8988T (cell line): Measurements from ENCODE around the gene CYP1A2.

ENCODE experiments used
- DNase-seq: peaks from one replicate; pipeline ENCODE4 v3.0.0; 2011

CYP1A2 gene

DNA sequence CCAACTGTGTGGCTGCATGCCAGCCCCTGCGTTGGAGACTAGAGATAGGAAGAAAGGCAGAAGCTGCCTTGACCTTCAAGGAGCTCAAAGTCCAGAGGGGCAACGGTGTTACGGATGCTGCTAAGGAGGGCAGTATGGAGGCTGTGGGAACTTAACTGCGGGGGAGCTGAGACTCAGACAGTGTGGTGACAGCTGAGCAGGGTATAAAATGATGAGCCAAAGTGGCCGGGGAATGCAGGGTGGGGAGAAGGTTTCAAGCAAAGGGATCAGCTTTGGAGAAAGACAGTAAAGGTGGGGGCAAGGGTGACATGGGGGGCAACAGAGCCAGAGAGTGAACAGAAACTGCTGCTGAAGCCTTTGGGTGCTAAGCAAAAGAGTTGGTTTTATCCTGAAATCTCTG lies 6.2 kb upstream of the CYP1A2 start:
- DNase-seq = no peak

DNA sequence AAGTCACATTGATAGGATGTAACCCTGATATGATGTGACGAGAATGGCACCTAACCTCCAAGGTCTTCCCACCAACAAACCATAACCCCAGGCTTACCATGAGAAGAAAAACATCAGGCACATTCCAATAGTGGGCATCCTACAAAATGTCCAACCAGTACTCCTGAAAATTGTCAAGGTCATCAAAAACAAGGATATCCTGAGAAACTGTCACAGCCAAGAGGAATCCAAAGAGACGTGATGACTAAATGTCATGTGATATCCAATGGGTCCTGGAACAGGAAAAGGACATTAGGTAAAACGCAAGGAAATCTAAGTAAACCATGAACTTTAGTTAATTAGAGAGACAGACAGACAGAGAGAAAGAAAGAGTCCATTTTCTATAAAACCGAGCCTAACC lies 2.3 kb upstream of the CYP1A2 start:
- DNase-seq = no peak

DNA sequence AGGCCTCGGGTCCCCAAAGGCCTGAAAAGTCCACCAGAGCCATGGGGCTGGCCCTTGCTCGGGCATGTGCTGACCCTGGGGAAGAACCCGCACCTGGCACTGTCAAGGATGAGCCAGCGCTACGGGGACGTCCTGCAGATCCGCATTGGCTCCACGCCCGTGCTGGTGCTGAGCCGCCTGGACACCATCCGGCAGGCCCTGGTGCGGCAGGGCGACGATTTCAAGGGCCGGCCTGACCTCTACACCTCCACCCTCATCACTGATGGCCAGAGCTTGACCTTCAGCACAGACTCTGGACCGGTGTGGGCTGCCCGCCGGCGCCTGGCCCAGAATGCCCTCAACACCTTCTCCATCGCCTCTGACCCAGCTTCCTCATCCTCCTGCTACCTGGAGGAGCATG lies 1.2 kb downstream of the CYP1A2 start:
- no peak for DNase-seq

DNA sequence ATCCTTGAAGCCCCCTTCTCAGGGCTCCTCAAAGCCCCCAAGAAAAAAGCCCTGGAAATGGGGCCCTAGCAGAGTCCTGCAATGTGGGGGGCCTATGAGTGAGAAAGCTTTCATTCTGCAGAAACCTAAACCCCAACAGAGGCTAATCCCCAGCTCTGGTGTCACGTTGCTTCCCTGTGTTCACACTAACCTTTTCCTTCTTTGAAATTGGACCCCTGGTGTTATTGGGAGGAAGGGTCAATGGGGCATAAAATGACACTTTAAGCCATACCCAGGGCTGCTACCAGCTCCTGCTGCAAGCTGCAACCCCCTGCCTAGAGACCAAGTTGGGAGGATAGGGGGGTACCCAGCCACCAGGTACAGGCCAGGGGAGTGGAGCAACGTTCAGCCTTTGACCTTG lies 2.1 kb downstream of the CYP1A2 start:
- no peak for DNase-seq

DNA sequence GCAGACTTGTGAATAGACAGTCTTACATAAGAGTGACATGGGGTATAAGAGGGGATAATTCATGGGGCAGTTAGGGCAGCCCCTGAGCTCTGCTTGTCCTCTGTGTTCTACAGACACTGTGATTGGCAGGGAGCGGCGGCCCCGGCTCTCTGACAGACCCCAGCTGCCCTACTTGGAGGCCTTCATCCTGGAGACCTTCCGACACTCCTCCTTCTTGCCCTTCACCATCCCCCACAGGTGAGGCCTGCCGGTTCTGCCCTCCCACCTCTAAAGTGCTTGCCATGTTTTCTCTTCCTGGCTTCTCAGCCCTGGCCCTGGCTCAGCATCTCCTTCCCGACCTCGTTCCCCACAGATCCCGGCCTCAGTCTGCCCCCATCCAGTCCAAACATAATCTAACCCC lies 3.4 kb downstream of the CYP1A2 start:
- DNase-seq = no peak

- no peak for DNase-seq
Observed at GRCh38 chr15:74752531-74752930, 3.9 kb downstream of the CYP1A2 start.

- no peak for DNase-seq
Observed at GRCh38 chr15:74754593-74755215, 6.1 kb downstream of the CYP1A2 start.

GRCh38 chr15:74758736-74759135 lies 10.1 kb downstream of the CYP1A2 start:
- DNase-seq = no peak

- no peak for DNase-seq
Observed at GRCh38 chr15:74762791-74763150, 14.1 kb downstream of the CYP1A2 start.

- no peak for DNase-seq
Observed at GRCh38 chr15:74763416-74763815, 14.8 kb downstream of the CYP1A2 start.

GRCh38 chr15:74767167-74768098 lies 18.8 kb downstream of the CYP1A2 start:
- no peak for DNase-seq

DNA sequence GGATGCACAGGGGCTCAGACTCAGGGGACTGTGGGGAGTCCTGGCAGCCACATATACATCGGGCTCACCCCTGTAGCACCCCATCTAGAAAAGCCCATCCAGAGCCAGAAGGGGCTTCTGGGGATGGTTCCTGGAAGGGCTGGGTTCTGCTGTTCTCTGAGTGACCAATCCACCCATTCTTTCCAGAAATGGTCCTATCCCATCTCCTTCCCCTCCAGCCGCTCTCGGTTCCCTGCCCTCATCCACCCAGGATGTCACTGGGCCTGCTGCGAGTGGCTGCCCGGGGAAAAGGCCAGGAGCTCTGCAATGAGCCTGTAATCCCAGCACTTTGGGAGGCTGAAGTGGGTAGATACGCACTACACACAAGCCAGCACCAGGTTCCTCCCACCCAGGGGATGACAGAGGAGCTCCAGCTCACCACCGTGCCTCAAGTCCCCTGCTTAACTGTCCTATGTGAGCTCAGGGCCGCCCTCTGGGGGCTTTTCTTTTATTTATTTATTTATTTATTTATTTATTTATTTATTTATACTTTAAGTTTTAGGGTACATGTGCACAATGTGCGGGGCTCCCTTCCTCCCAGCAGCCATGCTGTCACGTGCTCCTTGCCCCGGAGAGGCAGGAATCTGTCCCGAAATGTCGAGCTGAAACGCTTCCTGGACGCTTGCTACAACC lies 19.6 kb downstream of the CYP1A2 start:
- DNase-seq = no peak

DNA sequence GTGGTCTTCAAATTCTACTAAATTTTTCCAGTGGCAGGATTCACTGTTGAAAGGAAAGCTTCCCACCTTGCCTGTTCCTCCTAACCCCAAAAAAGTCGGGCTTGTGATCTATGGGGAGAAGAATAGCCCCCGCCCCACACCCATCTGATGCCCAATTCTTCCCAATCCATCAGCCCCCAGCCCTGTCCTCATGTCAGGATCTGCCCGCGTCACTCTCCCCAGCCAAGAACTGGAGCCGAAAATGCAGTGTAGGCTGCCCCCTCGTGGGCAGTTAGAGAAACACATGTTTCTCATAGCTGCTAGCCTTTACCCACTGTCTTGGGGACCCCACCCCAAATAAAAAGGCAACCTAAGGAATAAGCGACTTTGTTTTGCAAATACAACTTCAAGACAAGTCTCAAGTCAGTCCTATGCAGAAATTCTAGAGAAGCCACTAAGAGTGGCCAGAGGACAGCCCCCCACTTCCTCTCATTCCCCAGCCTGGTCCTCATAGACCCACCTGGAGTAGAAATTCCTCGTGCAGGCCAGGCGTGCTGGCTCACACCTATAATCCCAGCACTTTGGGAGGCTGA lies 20.2 kb downstream of the CYP1A2 start:
- DNase-seq = peak; percentile 60

- no peak for DNase-seq
Observed at GRCh38 chr15:74769463-74770025, 20.9 kb downstream of the CYP1A2 start.

DNA sequence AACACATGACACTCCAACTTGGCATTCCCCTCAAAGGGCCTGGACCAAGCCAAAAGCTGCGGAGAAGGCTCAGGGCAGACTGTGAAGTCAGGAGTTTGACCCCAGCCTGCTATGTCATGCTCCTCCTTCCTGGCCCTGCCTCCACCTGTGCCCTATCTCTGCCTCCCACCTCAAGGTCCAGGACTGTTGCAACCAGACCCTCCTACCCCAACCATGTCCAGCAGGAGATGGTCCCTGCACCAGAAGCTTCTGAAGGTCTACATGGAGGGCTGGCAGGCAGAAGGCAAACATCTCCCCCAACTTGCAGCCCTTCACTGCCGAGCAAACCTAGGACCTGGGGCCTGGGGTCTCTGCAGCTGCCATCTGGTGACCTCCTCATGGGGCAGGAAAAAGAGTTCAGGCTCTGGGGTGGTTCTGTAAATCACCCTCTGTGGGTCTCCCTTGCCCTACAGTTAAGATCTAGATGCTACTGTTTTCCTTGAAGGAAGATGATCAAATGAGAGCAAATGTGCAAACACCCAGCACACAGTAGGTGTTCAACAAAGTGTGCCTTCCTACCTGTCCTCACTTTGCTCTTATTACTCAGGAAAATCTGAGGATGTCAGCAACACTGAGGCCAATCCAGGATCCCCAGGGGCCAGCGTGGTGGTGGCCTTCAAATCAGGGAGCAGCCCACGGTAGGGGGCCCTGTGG lies 21.7 kb downstream of the CYP1A2 start:
- no peak for DNase-seq

- no peak for DNase-seq
Observed at GRCh38 chr15:74773329-74773728, 24.7 kb downstream of the CYP1A2 start.

DNA sequence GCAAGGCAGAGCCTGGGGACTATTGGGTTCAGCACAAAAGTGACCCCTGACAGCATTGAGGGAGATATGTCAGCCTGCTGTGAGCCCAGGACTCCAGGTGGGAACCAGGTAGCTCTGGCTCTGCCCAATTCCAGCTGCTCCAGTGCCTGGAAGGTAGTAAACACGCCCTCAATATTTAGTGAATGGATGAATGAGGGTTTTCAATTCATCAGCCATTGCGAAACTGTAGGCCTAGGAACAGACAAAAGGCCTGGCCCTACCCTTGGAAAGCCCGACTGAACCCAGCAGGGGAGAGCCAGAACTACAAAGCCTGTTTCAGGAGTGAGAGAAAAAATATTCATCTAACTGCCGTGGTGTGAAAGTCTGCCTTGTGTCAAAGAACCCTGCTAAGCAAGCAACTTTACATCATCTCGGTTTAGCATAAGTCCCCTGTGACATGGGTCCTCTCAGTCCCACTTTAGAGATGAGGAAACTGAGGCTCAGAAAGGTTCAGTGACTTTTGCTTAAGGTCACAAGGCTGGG lies 25.1 kb downstream of the CYP1A2 start:
- no peak for DNase-seq

DNA sequence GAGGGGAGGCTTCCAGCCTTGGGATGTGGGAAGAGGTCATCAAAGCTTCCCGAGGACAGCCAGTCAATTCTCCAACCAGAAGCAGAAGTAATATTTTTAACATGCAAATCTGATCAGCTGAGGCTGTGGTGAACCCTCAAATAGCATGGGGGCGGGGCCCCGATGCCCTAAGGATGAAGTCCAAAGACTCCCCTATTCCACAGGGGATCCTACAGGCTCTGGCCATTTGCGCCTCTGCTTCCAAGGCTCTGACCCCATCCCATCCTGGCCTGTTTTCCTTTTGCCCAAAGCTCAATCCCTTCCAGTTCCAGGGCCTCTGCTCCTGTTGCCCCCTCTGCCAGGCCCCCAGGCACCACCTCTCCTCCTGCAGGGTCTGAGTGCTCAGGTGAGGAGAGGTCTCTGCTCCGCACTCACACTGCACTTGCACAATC lies 26.5 kb downstream of the CYP1A2 start:
- no peak for DNase-seq

DNA sequence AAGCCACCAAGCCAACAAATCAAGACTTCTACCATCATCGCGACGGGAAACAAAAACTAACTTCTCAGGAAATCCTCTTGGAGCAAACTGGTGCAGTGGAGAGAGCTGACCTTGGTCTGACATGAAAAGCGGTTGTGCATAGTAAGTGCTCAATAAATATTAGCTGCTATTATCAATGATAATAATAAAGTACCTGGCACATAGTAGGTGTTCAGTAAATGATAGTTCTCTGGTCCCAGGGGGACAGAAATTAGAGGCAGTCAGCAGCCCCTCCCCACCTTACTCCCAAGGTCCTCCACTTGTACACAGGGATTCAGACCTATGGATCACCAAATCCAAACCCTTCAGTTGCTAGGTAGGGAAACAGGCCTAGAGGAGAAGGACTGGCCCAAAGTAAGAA lies 27.2 kb downstream of the CYP1A2 start:
- no peak for DNase-seq

DNA sequence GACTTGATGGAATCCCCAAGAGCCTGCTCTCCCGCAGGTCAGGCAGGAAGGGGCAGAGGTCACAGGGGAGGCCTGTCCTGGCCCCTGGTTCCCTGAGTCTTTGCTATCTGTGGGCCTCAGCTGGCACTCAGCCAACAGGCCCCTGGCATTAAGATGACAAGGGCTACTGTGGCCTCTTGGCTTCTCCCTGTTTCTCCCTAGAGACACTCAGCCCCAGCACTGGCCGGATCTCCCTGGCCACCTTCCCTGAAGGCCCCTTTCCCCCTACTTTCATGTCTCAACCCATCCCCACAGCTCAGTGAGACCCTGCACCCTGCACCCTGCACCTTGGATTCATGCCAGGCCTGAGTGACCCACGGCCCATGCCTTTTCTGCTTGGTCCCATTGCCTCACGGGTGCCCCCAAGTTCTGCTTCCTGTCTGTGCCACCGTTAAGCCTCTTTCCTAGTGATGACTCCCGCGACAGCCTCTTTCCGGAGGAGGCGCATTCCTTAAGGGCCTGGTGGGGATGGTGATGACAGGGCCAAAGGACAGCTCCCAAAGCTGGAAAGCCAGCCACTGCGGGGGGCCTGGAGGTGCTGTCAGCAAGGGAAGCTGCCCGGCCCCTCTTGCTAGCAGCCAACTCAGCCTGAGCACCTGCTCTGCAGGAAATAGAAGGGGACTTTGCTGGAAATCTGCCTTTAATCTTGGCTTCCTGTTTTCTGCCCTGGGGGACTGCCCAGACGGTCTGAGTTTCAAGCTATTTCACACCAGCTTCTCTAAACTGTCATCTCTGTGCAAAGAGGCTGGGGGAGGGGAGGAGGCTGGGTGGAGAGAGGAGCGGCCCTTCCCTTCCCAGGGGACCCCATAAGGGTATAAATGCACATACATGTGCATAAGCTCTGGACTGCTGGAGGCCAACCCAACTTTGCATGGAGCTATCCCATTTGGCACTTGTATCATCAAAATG lies 28.4 kb downstream of the CYP1A2 start:
- DNase-seq = no peak
